Loucy (cell line): ENCODE results near the gene NAXE.
A peak's percentile ranks its signal among the peaks of the same experiment; 100 is the strongest.
"Not testable (repeated sequence)": the region's sequence is repeated elsewhere in the genome, so short reads cannot be mapped to it uniquely, and the experiment has no call there.

Source experiments
- H2AFZ ChIP-seq: fragments of 200-600 bp; sonication (generic); 2 replicates; pipeline ENCODE4 v1.6.0; 2016; ENCODE audit warnings: antibody characterized with exemption, mild to moderate bottlenecking, low read length, moderate library complexity
- H3F3A ChIP-seq: fragments of 200-600 bp; 2 replicates; pipeline ENCODE4 v1.6.0; 2016; ENCODE audit warnings: antibody characterized with exemption, low read depth, mild to moderate bottlenecking
- H3K27me3 ChIP-seq: fragments of 200-600 bp; sonication (generic); 2 replicates; pipeline ENCODE4 v1.6.1; 2014; ENCODE audit warnings: low read length, mild to moderate bottlenecking; ENCODE audit not compliant: insufficient read depth, poor library complexity, severe bottlenecking
- H3K36me3 ChIP-seq: fragments of 200-600 bp; sonication (generic); 2 replicates; pipeline ENCODE4 v1.6.1; 2016; ENCODE audit warnings: low read length; ENCODE audit not compliant: insufficient read depth
- H3K4me1 ChIP-seq: fragments of 200-600 bp; sonication (generic); 2 replicates; pipeline ENCODE4 v1.5.1; 2014; ENCODE audit warnings: low read length, mild to moderate bottlenecking; ENCODE audit not compliant: insufficient read depth, poor library complexity, severe bottlenecking
- H3K4me2 ChIP-seq: fragments of 200-600 bp; sonication (generic); 2 replicates; pipeline ENCODE4 v1.6.0; 2014; ENCODE audit warnings: antibody characterized with exemption, low read length, low read depth, mild to moderate bottlenecking; ENCODE audit not compliant: poor library complexity, severe bottlenecking
- H3K4me3 ChIP-seq: fragments of 200-600 bp; sonication (generic); 2 replicates; pipeline ENCODE4 v1.5.1; 2014; ENCODE audit warnings: low read length, mild to moderate bottlenecking, mixed read lengths; ENCODE audit not compliant: poor library complexity, severe bottlenecking
- H3K79me2 ChIP-seq: fragments of 200-600 bp; sonication (generic); 2 replicates; pipeline ENCODE4 v1.6.1; 2014; ENCODE audit warnings: low read length; ENCODE audit not compliant: insufficient read depth
- H3K9ac ChIP-seq: fragments of 200-600 bp; sonication (generic); 2 replicates; pipeline ENCODE4 v1.6.0; 2014; ENCODE audit warnings: mild to moderate bottlenecking, low read depth, low read length, moderate library complexity; ENCODE audit not compliant: poor library complexity, severe bottlenecking
- H3K9me2 ChIP-seq: fragments of 200-600 bp; sonication (generic); replicated peaks from 2 replicates; pipeline ENCODE4 v1.6.1; 2016; ENCODE audit warnings: low read depth, low read length, mixed read lengths
- H3K9me3 ChIP-seq: fragments of 200-600 bp; sonication (generic); 2 replicates; pipeline ENCODE4 v1.6.1; 2014; ENCODE audit warnings: mild to moderate bottlenecking, antibody characterized with exemption, low read length, low read depth; ENCODE audit not compliant: insufficient read depth
- H4K20me1 ChIP-seq: fragments of 200-600 bp; sonication (generic); 2 replicates; pipeline ENCODE4 v1.6.0; 2014; ENCODE audit warnings: antibody characterized with exemption, low read length, mild to moderate bottlenecking; ENCODE audit not compliant: insufficient read depth, poor library complexity, severe bottlenecking
- EZH2phosphoT487 ChIP-seq: fragments of 200-600 bp; IDR thresholded peaks from 2 replicates; pipeline ENCODE4 v1.6.1; 2018; ENCODE audit warnings: antibody characterized with exemption, mild to moderate bottlenecking, moderate library complexity, borderline replicate concordance
- TF ChIP-seq, protein P1 (sequence below): fragments of 200-600 bp; sonication (generic); conservative IDR thresholded peaks from 2 replicates; pipeline ENCODE4 v1.5.1; 2014; ENCODE audit warnings: mild to moderate bottlenecking, antibody characterized with exemption, low read length

NAXE gene

DNA sequence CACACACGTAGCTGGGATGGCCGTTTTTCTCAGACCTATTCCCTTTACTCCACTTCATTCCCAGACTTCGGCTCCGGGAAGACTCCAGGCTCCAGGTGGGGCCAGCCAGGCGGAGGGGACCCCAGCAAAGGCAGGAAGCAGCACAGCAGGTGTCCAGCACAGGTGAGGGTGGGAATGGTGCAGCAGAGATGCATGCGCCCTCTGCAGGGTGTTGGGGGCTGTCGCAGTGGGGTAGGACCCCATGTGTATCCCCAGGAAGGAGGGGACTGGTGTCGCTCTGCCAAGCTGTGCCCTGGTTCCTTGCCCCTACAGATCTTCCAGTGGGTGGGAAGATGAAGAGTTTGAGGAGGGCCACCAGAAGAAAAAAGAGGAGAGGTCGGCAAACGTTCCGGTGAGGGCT lies 6.8 kb upstream of the NAXE start:
- H3K79me2 ChIP-seq = no peaks in the 10 kb centered on the region
- H3K27me3 ChIP-seq = no peaks in the 10 kb centered on the region
- TF ChIP-seq, protein P1, sequence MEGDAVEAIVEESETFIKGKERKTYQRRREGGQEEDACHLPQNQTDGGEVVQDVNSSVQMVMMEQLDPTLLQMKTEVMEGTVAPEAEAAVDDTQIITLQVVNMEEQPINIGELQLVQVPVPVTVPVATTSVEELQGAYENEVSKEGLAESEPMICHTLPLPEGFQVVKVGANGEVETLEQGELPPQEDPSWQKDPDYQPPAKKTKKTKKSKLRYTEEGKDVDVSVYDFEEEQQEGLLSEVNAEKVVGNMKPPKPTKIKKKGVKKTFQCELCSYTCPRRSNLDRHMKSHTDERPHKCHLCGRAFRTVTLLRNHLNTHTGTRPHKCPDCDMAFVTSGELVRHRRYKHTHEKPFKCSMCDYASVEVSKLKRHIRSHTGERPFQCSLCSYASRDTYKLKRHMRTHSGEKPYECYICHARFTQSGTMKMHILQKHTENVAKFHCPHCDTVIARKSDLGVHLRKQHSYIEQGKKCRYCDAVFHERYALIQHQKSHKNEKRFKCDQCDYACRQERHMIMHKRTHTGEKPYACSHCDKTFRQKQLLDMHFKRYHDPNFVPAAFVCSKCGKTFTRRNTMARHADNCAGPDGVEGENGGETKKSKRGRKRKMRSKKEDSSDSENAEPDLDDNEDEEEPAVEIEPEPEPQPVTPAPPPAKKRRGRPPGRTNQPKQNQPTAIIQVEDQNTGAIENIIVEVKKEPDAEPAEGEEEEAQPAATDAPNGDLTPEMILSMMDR = peak; percentile 86
- TF ChIP-seq EZH2phosphoT487 = no peak
- H3K36me3 ChIP-seq = no peaks in the 10 kb centered on the region
- no peaks in the 10 kb centered on the region for H3K9me3 ChIP-seq
- no peaks in the 10 kb centered on the region for H3F3A ChIP-seq
- H3K9me2 ChIP-seq = no peaks in the 10 kb centered on the region
- no peak overlapping the region for H3K4me2 ChIP-seq
- no peak overlapping the region for H2AFZ ChIP-seq
- H3K9ac ChIP-seq = no peak overlapping the region
- H3K4me1 ChIP-seq = no peaks in the 10 kb centered on the region
- H4K20me1 ChIP-seq = no peaks in the 10 kb centered on the region
- H3K4me3 ChIP-seq = no peak overlapping the region

DNA sequence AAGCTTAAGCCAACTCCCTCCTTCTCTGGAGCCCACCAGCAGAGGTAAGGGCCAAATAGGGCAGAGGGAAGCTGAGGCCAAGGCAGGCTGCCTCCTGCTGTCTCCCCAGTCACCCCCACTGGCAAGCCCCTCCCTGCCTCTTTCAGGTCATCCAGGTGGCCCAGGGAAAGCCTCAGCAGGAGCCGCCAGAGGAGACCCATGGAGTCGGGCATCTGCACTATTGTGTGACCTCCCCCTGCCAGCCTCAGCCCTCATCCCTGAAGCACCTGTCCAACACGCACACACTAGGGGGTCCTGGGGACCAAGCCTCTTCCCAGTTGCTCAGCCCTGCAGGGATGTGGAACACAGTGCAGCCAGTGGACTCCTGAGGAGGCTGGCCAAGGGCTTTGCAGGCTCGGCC lies 5.3 kb upstream of the NAXE start:
- no peak overlapping the region for H3K9ac ChIP-seq
- peaks cover 8% of the 10 kb centered on the region for H3K4me1 ChIP-seq
- no peak overlapping the region for H2AFZ ChIP-seq

DNA sequence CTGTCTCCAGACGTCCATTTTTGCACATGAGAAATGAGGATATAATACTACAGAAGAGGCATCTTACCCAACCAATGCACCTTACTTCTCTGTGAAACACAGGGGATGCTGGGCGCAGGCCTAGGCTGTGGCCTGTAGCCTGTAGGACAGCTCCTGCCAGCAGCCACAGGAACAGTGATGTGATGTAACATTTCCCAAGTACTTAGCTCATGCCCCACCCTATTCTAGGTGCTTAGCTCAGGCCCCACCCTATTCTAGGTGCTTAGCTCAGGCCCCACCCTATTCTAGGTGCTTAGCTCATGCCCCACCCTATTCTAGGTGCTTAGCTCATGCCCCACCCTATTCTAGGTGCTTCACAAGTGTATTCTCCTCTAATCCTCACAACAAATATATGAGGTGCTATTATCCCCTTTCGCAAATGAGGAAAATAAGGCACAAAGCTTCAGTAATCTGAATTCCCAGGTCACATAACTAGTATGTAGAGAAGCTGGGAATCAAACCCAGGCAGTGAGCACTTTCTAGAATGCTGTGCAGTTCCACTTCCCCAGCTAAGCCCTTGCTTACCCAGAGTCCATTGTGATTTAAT lies 4.6 kb upstream of the NAXE start:
- no peaks in the 10 kb centered on the region for H3K27me3 ChIP-seq
- no peaks in the 10 kb centered on the region for H3K36me3 ChIP-seq
- peaks cover 9% of the 10 kb centered on the region for H3K4me1 ChIP-seq
- no peak overlapping the region for H2AFZ ChIP-seq
- H3K9me2 ChIP-seq = no peaks in the 10 kb centered on the region
- peaks cover 3% of the 10 kb centered on the region for H3K79me2 ChIP-seq
- H3K4me3 ChIP-seq = no peak overlapping the region
- no peaks in the 10 kb centered on the region for H4K20me1 ChIP-seq
- H3F3A ChIP-seq = no peaks in the 10 kb centered on the region
- no peak overlapping the region for H3K4me2 ChIP-seq
- H3K9me3 ChIP-seq = no peaks in the 10 kb centered on the region
- no peak overlapping the region for H3K9ac ChIP-seq
- TF ChIP-seq, protein P1 = no peak
- TF ChIP-seq EZH2phosphoT487 = no peak

More for the DNA sequence above, 5.3 kb upstream of the NAXE start:
- no peaks in the 10 kb centered on the region for H4K20me1 ChIP-seq
- no peaks in the 10 kb centered on the region for H3K27me3 ChIP-seq
- no peaks in the 10 kb centered on the region for H3K9me2 ChIP-seq
- H3F3A ChIP-seq = no peaks in the 10 kb centered on the region
- H3K36me3 ChIP-seq = no peaks in the 10 kb centered on the region
- H3K79me2 ChIP-seq = no peaks in the 10 kb centered on the region
- no peaks in the 10 kb centered on the region for H3K9me3 ChIP-seq
- H3K4me3 ChIP-seq = no peak overlapping the region
- TF ChIP-seq EZH2phosphoT487 = no peak
- TF ChIP-seq, protein P1 = no peak
- H3K4me2 ChIP-seq = no peak overlapping the region

DNA sequence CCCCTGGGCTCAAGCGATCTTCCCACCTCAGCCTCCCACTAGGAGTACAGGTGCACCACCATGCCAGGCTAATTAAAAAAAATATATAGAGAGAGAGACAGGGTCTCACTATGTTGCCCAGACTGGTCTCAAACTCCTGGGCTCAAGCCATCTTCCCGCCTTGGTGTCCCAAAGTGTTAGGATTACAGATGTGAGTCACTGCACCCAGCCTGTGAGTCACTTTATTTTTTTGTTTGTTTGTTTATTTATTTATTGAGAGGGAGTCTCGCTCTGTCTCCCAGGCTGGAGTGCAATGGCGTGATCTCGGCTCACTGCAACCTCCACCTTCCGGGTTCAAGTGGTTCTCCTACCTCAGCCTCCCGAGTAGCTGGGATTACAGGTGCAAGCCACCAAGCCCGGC lies 3.6 kb upstream of the NAXE start:
- H3F3A ChIP-seq, H3K9ac ChIP-seq, H3K9me3 ChIP-seq, H3K9me2 ChIP-seq, H3K4me3 ChIP-seq, H4K20me1 ChIP-seq, H3K36me3 ChIP-seq, H2AFZ ChIP-seq, H3K4me2 ChIP-seq, H3K27me3 ChIP-seq: not testable (repeated sequence)
- H3K4me1 ChIP-seq = peaks cover 14% of the 10 kb centered on the region
- H3K79me2 ChIP-seq = peaks cover 12% of the 10 kb centered on the region
